ENCODE data around the gene RBP4.

RBP4 gene

GRCh38 chr10:93595378-93596161 lies 5.5 kb downstream of the RBP4 start:
- DNase-seq (ENCODE audit: low read depth) = no peak

DNA sequence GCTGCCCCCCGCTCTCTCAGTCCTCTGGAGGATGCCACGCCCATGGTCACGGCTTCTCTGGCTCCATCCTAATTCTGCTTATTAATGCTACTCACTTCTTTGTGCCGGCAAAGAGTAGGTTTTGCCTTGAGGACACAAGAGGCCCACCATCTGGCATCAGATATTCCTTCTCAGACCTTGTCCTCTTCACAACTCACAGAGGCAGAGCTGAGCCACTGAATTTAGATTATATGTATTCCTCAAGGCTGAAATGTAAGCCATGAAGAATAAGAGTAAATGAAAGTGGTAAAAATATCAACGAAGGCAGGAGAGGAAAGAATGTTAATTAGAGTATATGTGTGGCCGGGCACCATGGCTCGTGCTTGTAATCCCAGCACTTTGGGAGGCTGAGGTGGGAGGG lies 6.5 kb downstream of the RBP4 start:
- no peak for DNase-seq (ENCODE audit: low read depth)

DNA sequence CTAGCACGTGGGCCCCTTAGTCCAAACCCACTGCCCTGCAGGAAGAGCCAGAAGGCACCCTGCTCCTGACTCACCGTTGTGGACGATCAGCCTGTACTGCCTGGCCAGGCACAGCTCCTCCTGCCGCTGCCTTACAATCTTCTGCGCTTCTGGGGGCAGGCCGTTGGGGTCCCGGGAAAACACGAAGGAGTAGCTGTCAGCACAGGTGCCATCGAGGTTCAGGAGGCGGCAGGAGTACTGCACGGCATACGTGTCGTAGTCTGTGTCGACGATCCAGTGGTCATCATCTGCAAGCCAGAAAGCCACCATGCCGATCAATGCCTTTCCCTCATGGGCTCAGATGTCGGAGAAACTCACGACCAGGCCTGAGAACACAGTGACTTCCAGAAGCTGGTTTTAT lies 7.3 kb downstream of the RBP4 start:
- DNase-seq (ENCODE audit: low read depth) = no peak

- no peak for DNase-seq (ENCODE audit: low read depth)
Observed at GRCh38 chr10:93593254-93593653, 7.8 kb downstream of the RBP4 start.

DNA sequence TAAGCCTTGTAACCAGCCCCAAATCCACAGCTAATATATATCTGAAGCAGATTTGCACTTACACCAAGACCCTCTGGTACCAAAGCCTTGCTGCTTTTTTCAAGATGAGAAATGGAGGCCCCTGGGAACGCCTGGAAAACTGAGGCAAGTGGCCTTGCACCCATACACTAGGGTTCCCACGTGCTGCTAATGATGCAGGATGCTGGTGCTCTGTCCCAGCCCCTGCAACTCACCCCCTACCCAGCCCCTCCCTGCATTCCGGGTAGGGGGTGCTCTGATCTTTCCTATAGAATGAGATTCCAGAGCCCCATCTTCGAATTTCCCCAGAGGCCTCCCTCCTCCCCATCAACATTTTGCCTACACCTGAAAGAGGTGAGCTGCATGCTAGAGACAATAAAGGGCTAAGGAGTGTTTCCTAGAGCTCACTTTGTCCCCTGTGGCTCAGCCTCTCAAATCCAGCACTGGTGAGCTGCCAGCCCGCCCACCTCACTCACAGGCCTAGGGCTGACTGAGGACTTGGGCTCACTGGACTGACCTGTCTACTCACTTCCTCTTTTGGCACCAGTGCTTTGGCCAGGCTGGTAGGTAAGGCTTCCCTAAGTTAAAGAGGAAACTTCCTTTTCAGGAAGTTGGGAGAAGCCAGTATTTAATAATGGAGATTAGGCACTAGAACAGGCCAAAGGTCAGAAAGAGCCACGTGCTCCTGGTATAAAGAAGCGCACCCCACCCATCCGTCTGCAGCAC lies 9.8 kb downstream of the RBP4 start:
- DNase-seq (ENCODE audit: low read depth) = no peak

DNA sequence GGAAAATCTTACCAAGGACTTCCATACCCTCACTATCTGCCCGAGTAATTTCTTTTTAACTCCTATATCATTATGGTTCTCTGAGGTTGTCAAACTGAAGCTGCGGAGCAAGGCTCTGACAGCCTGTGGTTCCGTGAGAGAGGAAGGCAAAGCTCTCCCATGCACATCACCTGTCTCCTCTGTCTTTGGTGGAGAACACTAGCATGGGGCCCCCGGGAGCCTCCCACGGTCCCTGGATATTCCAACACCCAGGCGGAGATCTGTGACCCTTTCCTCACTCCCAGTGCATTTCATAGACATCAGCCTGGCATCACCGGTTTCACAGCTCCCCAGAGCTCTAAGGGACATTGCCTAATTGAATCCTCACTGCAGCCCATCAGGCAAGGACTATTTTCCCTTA lies 10.4 kb downstream of the RBP4 start:
- no peak for DNase-seq (ENCODE audit: low read depth)

GRCh38 chr10:93589648-93590562 lies 11.1 kb downstream of the RBP4 start:
- DNase-seq (ENCODE audit: low read depth) = no peak

- DNase-seq (ENCODE audit: low read depth) = no peak
Observed at GRCh38 chr10:93584445-93584844, 16.6 kb downstream of the RBP4 start.

DNA sequence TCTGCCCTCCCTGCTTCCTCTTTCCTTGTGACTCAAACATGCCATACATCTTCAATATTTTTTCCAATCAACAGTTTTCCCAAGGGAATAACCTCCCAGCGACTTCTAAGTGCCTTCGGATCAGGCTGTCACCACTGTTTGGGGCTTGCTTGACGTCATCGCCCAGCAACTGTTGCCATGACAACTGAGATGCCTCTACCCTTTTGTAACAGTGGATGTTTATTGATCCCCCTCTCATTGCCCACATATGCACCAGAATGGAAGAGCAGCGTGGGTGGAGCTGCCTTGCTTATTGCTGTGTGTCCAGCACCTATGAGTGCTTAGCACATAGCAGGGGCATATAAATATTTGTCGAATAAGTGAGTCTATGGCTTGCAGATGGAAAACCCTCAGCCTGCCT lies 20.2 kb downstream of the RBP4 start:
- DNase-seq (ENCODE audit: low read depth) = no peak

GRCh38 chr10:93579985-93580711 lies 20.9 kb downstream of the RBP4 start:
- no peak for DNase-seq (ENCODE audit: low read depth)

DNA sequence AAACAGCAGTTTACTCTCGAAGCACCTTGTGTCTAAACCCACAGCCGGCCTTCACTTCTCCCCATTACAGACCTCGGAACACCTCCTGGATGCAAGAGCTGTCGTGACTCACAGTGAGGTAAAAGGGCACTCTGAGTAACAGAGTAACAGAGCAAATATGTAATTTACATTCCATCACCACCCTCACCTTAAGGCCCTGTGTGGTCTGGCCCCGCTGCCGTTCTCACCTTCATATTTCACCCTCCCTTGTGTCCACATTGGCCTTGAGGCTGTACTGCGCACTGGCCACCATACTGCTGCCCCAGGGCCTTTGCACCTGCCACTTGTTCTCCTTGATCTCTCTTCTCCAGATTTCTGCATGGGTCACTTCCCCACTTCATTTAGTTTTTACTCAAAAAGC lies 21.9 kb downstream of the RBP4 start:
- DNase-seq (ENCODE audit: low read depth) = no peak

DNA sequence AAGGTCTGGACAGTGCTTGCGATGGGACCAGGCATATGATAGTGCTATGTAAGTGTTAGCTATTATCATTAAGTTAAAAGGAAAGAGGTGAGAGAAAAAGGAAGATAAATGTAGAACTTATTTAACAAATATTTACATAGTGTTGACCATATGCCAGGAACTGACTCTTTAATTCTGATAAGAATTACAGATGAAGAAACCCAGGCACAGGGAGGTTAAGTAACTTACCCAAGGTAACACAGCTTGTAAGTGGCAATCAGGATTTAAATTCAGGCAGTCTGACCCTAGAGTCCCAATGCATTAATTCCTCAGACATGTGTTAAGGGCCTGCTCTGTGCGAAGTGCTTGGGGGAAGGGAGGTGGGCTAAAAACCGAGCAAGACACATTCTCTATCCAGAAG lies 23.5 kb downstream of the RBP4 start:
- DNase-seq (ENCODE audit: low read depth) = no peak

DNA sequence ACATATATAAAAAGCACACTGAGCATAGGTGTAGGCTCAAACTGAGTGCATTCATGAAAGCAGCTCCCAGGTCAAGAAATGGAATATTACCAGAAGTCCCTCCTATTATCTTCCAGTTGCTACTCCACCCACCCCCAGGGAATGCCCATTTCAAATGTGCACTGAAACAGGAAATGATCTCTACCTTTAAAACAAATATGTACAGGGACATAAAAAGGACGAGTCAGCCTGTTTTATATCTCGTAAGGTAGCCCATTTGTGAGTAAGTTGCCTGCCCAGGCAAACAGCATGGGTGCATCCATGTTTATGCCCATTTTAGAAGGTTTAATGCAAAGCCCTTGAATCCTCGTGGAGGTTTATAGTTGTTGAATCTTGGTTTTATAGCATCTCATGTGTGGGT lies 24.1 kb downstream of the RBP4 start:
- DNase-seq (ENCODE audit: low read depth) = no peak

DNA sequence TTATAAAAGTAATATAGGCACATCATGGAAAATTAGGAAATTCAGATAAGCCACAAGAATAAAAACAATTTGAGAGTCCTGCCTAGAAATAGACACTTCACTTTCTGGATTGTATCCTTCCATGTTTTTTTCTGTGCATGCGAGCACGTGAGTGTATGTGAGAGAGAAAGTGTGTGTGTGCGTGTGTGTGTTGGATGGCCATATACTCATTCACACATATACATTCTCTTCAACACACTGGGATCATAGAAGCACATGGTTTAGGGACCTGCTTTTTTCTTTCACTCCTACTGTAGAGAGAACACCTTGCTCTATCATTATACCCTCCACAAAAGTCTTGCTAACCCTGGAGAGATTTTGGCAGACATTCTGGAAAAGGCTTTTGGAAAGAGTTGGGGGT lies 27.1 kb downstream of the RBP4 start:
- DNase-seq (ENCODE audit: low read depth) = no peak

- DNase-seq (ENCODE audit: low read depth) = no peak
Observed at GRCh38 chr10:93573051-93573909, 27.8 kb downstream of the RBP4 start.

GRCh38 chr10:93572606-93573005 lies 28.4 kb downstream of the RBP4 start:
- DNase-seq (ENCODE audit: low read depth) = no peak

- no peak for DNase-seq (ENCODE audit: low read depth)
Observed at GRCh38 chr10:93570383-93570782, 30.7 kb downstream of the RBP4 start.

DNA sequence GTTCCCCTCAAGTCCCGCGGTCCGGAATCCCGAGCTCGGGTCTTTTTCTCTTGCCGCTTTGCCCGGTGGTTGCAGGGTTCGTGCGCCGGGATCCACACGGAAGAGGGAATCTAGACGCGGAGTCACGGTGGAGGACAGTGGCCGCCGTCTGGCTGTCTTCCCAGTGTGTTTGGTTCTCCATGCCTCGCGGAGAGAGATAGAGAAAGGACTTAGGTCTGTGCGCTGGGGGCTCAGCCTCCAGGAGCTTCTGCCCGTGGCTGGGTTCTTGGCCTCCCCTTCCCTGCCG lies 33.0 kb downstream of the RBP4 start:
- DNase-seq (ENCODE audit: low read depth) = no peak

- no peak for DNase-seq (ENCODE audit: low read depth)
Observed at GRCh38 chr10:93567277-93568104, 33.5 kb downstream of the RBP4 start.

Data from activated T-cell treated with anti-CD3 and anti-CD28 coated beads for 48 hours (primary cell).